HG03103 (cell line): ENCODE results near the gene ITGB1BP1.

ENCODE experiments used
- ATAC-seq: cut with Tn5 transposase; IDR thresholded peaks from one replicate; pipeline ENCODE4 v1.9.1; 2021; ENCODE audit warnings: low read depth; ENCODE audit not compliant: unreplicated experiment

Gene ITGB1BP1, protein sequence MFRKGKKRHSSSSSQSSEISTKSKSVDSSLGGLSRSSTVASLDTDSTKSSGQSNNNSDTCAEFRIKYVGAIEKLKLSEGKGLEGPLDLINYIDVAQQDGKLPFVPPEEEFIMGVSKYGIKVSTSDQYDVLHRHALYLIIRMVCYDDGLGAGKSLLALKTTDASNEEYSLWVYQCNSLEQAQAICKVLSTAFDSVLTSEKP

DNA sequence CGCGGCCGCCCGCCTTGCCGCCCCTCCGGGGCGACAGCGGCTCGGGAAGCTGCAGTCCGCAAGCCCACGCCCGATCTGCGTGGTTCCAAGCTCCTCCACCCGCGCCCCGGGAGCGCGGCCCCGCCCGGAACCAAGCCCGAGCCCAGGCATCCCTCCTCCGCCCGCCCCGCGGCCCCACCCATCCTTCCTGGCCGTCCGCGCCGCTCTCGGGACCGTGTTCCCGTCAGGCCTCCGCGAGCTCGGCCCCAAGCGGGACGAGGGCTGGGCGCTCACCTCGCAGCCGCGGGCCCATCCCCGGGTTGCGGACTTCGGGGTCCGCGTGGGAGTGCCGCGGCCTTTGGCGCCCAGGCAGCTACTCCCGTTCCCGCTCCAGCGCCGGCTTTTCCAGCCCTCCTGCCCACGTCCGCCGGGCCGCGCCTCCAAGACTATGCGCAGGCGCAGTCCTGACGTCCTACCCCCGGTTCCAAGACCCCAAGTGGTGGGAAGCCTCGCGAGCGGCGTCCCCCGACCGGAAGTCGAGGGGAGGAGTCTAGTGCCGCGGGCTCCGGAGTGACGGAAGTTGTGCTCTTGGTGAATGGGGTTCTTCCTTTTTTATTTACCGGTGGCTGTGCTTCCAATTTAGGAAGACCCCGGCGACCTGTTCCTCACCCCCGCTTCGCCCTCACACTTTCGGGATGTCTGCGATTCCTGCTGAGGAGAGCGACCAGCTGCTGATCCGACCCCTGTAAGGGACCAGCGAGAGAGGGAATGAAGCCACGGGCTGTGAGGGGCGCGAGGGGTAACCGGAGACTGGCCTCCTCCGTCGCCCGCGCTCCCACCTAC is at the start of gene ITGB1BP1, which contains the start of gene CPSF3:
TSS of gene ITGB1BP1 (minus strand) at position 429 of the 822 bp plus-strand sequence. CDS start 4,831 bp downstream, outside the sequence.
TSS of gene CPSF3 (plus strand) at position 555 of the 822 bp plus-strand sequence. CDS start at position 675, 120 bp downstream.
- peak; percentile 81 for ATAC-seq

DNA sequence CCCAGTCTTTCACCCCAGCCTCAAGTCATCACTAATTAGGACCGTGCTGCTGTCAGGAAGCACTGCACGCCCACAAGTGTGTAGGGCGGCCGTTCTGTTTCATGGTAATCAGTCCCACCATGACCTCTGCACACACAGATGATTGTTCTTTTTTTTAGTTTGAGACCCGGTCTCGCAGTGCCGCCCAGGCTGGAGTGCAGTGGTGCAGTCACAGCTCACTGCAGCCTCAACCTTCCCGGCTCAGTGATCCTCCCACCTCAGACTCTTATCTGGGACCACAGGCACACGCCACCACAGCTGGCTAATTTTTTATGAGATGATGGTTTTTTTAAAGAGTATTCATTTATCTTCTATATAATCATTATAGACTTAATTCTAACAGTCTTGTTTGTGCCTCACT is 49.2 kb upstream of the ITGB1BP1 start:
- no peak for ATAC-seq

DNA sequence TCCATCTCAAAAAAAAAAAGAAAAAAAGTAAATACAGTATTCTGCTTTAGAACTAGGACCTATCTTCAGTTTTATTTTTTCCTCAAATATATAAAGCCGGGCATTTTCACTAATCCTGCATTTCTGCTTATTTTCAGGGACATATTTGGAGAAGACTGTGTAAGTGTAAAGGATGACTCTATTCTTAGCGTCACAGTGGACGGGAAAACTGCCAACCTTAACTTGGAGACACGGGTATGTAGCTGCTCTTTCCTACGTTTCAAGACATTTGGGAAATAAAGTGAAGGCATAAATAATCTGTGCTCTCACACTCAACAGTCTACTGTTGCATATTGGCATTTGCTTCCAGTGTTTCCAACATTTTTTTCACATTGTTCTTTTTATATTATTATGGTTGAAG is 47.9 kb upstream of the ITGB1BP1 start:
- ATAC-seq: no peak

DNA sequence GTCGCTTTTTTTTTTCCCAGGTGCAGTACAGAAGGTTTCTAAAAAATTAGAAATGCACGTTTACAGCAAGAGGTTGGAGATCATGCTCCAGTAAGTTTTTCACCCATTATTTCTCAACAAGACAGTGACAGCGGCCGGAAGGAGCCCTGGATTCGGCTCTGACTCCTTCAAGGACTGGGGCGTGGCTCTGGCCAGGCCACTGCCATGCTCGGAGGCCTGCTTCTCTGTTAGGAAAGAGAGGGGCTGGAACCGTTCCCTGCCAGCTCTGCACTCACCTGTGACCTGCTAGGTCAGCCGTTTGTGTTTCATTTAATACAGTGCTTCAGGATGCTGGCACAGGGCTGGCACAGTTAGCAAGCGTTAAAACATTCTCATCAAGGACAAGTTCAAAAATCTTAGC is 44.4 kb upstream of the ITGB1BP1 start:
- ATAC-seq: no peak

DNA sequence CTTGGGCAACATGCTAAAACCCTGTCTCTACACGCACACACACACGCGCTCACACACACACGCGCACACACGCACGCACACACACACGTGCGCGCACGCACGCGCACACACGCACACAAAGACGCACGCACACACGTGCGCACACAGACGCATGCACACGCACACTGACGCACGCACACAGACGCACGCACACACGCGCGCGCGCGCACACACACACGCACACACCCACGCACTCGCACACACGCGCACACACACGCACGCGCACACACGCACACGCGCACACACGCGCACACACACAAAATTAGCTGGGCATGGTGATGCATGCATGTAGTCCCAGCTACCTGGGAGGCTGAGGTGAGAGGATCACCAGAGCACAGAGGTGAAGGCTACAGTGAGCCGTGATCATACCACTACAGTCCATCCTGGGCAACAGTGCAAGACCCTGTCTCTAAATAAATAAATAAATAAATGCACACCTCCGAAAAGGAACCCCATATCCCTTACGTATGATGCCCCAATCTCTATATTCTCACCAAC is 42.9 kb upstream of the ITGB1BP1 start:
- no peak for ATAC-seq

DNA sequence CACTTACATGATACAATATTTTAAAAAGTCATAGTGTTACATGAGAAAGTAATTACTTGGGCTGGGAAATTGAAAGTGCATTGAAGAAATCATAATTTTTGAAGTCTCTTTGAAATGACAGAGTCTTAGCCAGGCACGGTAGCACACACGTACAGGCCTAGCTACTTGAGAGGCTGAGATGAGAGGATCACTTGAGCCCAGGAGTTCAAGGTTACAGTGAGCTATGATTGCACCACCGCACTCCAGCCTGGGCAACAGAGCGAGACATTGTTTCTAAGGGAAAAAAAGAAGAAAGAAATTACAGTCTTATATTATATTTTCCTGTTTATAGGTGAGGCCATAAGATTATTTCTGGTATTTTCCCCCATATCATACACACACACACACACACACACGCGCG is 41.8 kb upstream of the ITGB1BP1 start:
- no peak for ATAC-seq

DNA sequence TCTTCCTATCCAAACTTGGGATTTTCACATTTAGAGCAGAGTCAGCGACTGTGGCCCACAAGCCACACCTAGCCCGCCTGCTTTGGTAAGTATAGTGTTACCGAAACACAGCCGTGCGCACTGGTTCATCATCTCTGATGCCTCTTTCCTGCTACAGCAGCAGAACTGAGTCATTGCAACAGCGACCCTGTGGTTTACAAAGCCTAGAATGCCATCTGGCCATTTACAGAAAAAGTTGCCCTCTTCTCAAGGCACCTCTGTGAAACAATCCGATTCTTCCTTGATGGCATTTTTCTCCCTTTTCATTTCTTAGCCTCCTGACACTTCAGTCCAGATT is 40.3 kb upstream of the ITGB1BP1 start:
- ATAC-seq: no peak

DNA sequence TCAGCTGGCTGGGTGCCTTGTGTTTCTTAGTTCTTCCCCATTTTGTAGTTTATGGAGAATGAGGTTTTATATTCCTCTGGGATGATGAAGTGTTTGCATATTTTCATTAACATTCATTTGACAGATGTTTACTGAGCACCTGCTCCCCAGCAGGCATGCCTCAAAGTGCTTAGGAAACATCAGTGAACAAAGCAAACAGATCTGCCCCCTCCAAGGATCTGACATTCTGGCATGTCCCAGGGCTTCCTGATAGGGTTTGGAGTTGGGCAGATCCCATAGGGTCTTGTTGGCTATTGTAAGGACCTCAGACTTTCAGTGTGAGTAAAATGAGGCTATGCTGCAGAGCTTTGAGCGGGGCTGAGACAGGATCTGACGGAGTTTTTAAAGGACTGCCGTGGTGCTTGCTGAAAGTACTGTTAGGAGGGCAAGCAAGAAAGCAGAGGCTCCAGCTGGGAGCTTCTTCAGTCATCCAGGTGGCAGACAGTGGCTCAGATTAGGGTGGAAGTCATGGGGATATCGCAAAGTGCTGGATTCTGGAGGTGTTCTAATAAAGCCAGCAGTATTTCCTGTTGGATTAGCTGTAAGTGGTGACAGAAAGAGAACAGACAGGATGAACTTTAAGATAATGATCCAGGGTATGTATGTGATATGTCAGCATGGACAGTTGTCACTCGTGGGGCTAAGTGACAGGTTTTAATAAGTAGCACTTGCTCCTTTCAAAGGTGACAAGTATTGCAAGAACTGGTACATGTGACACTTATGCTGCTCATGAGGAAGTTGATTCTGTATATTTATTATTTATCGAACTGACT is 39.8 kb upstream of the ITGB1BP1 start:
- ATAC-seq: no peak

DNA sequence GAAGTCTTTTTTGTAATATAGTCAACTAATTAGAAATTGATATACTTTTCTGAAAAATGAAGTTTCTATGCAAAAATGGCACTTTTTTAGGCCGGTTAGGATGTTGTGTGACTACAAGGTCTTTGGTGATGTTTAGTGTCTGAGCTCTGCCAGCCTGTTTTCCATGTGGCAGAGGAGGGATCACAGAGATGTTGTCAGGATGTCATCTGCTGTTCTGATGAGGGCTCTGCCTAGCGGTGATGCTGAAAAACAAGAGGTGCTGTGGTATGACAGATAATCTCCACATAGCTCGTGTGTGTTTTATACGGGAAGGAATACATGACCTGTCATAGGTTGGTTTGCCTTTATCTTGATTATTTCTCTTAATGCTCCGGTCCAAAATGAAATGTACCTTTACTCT is 39.0 kb upstream of the ITGB1BP1 start:
- no peak for ATAC-seq

DNA sequence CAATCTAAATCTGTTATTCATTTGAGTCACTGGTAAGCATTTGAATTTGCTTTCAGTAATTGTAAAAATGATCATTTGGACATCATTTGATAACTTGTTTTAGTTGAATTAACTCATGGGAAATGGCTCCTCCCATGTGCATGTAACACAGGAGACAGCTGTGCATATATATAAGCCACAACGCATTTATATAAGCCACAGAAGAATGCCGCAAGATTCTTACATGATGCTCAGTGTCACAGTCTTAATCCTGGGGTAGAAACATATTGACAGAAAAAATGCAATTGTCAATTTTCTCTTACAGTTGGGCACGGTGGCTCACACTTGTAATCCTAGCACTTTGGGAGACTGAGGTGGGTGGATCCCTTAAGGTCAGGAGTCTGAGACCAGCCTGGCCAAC is 37.8 kb upstream of the ITGB1BP1 start:
- no peak for ATAC-seq

DNA sequence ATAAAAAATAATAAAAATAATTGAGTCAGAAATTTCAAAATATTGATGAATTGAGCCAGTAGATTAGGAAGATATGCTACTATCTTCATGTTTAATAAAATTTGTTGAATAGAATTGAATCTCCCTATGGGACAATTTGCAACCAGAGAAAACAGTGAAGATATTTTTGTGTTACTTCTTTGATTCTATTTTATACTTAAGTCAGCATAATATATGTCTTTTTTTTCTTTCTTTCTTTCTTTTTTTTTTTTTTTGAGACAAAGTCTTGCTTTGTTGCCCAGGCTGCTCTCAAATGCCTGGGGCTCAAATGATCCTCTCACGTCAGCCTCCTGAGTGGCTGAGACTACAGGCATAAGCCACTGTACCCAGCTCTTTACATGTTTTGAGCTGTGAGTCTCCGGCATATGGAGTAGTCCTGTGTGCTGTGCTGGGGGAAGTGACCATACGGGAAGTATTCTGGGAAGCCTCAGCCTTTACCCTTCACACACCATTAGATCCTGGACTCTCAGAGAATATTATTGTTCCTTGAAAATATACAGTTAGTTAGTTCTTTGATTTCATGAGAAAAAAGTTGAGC is 37.2 kb upstream of the ITGB1BP1 start:
- no peak for ATAC-seq

DNA sequence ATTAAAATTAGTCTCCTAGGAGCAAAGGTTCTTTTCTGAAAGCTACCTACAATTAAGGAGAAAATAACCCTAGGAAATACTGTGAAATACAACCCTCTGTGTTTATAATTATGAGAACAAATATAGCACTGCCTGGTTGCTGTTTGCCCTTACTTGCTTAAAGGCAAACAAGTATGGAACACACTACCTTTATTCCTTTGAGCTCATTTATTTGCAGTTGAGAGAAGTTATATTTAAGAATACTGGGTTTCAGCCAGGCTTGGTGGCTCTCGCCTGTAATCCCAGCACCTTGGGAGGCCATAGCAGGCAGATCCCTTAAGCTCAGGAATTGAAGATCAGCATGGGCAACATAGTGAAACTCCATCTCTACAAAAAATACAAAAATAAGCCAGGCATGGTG is 27.9 kb upstream of the ITGB1BP1 start:
- no peak for ATAC-seq

DNA sequence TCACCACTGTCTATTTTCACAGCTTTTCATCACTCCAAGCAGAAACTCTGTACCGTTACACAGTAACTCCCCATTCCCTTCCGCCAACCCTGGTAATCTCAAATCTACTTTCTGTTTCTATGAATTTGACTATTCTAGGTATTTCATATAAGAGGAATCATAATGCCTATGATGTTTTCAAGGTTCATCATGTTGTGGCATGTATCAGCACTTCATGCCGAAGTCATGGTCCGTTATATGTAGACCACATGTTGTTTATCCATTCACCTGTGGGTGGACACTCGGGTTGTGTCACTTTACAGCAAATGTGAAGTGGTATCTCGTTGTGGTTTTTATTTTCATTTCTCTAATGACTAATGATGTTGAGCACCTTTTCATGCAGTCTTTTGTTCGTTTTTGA is 21.8 kb upstream of the ITGB1BP1 start:
- no peak for ATAC-seq

DNA sequence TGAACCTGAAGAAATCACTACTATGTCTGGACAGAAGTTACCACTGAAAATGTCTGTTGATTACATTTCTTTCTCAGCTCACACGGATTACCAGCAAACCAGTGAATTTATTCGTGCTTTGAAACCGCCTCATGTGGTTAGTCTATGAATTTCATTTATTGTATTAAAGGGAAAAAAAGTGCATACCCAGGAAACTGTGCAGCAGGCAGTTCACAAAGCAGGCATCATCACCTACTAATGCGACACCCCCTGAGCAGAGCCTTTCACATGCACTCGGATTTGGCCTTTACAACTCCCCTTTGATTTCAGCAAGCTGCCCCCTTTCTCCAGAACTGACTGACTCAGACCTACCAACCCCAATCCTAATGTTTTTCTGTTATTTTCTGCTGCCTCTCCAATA is 20.2 kb upstream of the ITGB1BP1 start:
- ATAC-seq: no peak

DNA sequence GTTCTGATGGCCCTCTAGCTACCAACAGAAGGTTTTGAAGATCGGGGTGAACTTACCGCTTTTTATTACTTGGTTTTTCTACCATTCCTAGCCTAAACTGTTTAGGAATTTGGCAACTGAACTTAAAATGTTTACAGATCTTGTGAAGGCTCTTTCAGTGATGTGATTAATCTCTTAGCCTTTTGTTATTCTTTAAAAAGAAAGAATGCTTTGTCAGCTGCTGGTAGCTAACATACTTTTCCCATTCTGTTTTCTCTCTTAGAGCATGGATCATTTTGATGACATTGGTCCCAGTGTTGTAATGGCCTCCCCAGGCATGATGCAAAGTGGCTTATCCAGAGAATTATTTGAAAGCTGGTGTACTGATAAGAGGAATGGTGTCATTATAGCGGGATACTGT is 18.2 kb upstream of the ITGB1BP1 start:
- no peak for ATAC-seq

DNA sequence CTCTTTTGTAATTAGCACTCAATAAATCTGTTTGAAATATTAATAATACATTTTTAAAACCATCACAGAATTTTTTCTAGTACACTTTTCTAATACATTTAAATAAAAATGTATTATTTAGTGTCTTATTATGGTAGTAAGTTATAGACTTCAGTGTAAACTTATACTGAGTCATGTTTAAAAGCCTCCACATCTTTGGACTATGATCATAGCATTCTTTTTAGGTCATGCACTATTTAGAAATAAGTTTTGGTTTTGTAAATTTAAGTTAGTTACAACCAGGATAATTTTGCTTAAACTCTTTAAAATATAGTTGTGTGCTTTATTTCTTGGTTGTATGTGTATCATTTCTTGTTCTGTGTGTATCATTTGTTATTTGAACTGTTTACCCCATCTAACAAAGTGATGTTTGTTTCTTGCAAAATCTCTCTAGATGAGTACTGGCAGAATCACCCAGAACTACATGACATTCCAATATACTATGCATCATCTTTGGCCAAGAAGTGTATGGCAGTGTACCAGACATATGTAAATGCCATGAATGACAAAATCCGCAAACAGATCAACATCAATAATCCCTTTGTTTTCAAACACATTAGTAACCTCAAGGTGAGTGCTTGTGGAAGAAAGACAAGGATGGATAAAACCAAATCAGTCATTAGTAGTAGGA is 16.9 kb upstream of the ITGB1BP1 start:
- no peak for ATAC-seq

DNA sequence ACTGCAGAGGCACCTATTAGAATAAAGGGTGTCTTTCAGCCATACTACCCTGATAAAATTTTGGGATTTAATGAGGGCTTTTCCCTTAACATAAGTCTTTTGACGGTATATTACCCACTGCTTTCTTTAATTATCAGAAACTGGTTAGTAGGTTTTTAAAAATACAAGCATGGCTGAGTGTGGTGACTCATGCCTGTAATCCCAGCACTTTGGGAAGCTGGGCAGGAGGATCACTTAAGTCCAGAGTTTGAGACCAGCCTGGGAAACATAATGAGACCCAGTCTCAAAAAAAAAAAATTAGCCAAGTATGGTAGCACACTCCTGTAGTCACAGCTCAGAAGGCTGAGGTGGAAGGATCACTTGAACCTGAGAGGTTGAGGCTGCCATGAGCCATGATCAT is 16.2 kb upstream of the ITGB1BP1 start:
- ATAC-seq: no peak

DNA sequence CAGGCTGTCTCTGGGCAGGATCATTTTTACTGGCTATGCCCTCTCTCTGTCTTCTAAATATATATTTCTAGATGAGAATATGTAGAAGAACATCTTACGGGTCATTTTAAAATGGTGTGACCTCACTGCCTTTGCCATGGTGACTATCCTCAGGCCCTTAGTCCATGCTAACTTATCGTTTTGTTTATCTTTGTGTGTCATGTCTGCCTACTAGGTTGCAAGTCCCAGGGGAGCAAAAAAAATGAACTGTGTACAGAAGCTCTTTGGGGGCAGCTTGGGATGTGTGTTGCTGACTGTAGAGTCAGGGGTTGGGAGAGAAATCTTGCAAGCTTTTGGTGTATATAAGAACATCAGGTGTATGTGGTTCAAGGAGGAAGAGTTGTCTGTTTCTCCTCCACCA is 11.2 kb upstream of the ITGB1BP1 start:
- no peak for ATAC-seq

DNA sequence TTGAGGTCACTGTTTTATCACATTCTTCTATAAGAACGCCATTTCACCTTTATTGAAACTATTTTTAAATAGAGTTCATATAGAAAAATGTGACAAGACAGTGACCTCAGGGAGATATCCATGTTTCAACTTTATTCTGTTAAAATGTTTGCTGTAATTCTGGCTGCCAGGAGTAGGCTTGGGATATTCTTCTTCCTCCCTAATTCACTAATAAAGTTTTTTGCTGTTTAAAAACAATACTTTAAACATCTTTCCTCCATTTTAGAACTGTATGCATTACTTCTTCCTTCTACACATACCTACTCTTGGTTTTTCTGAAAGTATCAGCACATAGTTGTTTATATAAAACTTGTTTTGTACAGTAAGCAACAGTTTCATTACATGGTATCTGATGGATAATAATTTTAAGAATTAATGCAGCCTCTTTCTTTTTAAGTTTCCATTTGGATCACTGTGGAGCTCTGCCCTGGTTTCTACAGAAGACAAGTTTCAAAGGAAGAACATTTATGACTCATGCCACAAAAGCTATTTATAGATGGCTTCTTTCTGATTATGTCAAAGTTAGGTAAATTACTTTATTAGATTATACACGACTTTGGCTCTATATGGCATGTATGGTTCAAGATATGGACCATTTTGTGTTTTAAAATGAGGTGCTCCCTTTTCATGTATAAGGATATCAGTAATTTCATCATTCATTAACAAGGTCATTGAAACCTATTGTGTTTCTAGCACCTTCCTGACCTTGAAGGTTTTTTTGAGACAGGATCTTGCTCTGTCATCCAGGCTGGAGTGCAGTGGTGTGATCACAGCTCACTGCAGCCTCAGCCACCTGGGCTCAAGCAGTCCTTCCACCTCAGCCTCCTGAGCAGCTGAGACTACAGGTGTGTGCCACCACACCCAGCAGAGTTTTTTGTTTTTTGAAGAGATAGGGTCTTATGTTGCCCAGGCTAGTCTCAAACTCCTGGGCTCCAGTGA is 7.3 kb upstream of the ITGB1BP1 start:
- ATAC-seq: no peak
